ENCODE data around the gene JAZF1.

GRCh38 chr7:28191751-28192150 is 11.2 kb upstream of the JAZF1 start:
- no peak for TF ChIP-seq YY1 (IDR thresholded peaks at IDR 0.05; ENCODE audit: insufficient read depth, insufficient read length)
- TF ChIP-seq SUZ12 (IDR thresholded peaks at IDR 0.05; ENCODE audit: extremely low read depth, insufficient read depth, insufficient read length) = no peak
